Activated B cell treated with CpG ODN at 0.5 μM for 24 hours (primary cell): Measurements from ENCODE around the gene CCNF. TPM values are rescaled to one million over a fixed set of nuclear protein-coding genes. Genes with fewer than 3 reads are reported as not detected.

Source experiments
- ATAC-seq: fragments of 200-7000 bp; cut with Tn5 transposase; one replicate; pipeline ENCODE4 v1.10.0; 2021; ENCODE audit warnings: low read depth, mild to moderate bottlenecking, moderate library complexity
- CTCF ChIA-PET: fragments of 350-600 bp; sonication (Branson Sonifier 250); formaldehyde crosslinking; loops from one replicate; lab custom pipeline; 2021; ENCODE audit warnings: antibody characterized with exemption; lab: Charles Lee
- POLR2A ChIA-PET: fragments of 350-600 bp; sonication (Branson Sonifier 250); formaldehyde crosslinking; loops from one replicate; lab custom pipeline; 2021; ENCODE audit warnings: antibody characterized with exemption; lab: Charles Lee
- DNase-seq: peaks from one replicate; pipeline ENCODE4 v3.0.0; 2022
- H3K27ac Mint-ChIP-seq: one replicate; pipeline ENCODE4 v1.8.0; 2020; ENCODE audit warnings: mixed read lengths
- H3K27me3 Mint-ChIP-seq: one replicate; pipeline ENCODE4 v1.8.0; 2021; ENCODE audit warnings: mixed read lengths
- H3K36me3 Mint-ChIP-seq: one replicate; pipeline ENCODE4 v1.8.0; 2021; ENCODE audit warnings: low read depth, mixed read lengths
- H3K4me1 Mint-ChIP-seq: one replicate; pipeline ENCODE4 v1.8.0; 2021; ENCODE audit warnings: mixed read lengths
- H3K4me3 Mint-ChIP-seq: one replicate; pipeline ENCODE4 v1.8.0; 2020; ENCODE audit warnings: mild to moderate bottlenecking, mixed read lengths
- H3K9me3 Mint-ChIP-seq: one replicate; pipeline ENCODE4 v1.8.0; 2020; ENCODE audit warnings: mixed read lengths
- CTCF ChIP-seq: fragments of 200-600 bp; IDR thresholded peaks from one replicate; pipeline ENCODE4 v1.8.0; 2022; ENCODE audit warnings: antibody characterized with exemption, mild to moderate bottlenecking
- intact Hi-C: fragments of 100-400 bp; cut with micrococcal nuclease; formaldehyde crosslinking; loops from one replicate; pipeline ENCODE4 v1.15.1; 2024
- total RNA-seq: library from RNA; stranded (reverse); gene quantifications from 2 replicates; pipeline ENCODE4 v1.2.3, GENCODE V29; 2022

CCNF gene
- total RNA-seq, 1 donor from 2014 or later: 5.5 TPM

- Mint-ChIP-seq H3K27me3 (no peaks in the 10 kb centered on the region), H3K9me3 (no peaks in the 10 kb centered on the region), H3K4me1 (peaks cover 3% of the 10 kb centered on the region), H3K36me3 (peaks cover 17% of the 10 kb centered on the region), H3K4me3 (no peak overlapping the region), H3K27ac (no peak overlapping the region)
- ChIA-PET CTCF (no interaction called here), POLR2A (no interaction called here)
- intact Hi-C loops: no loop called here
- TF ChIP-seq CTCF: no peak
- no peak for ATAC-seq
- DNase-seq: no peak
Measured at GRCh38 chr16:2497116-2497630, 67.9 kb downstream of the CCNF start.

- ATAC-seq: no peak
- intact Hi-C loops: no loop called here
- Mint-ChIP-seq H3K27me3 (no peaks in the 10 kb centered on the region), H3K9me3 (no peaks in the 10 kb centered on the region), H3K27ac (no peak overlapping the region), H3K4me1 (peaks cover 3% of the 10 kb centered on the region), H3K36me3 (peaks cover 17% of the 10 kb centered on the region), H3K4me3 (no peak overlapping the region)
- no peak for DNase-seq
- ChIA-PET POLR2A (no interaction called here), CTCF (no interaction called here)
- no peak for TF ChIP-seq CTCF
Measured at GRCh38 chr16:2497695-2498484, 68.6 kb downstream of the CCNF start.

- H3K27ac Mint-ChIP-seq: no peak overlapping the region
- no peak for DNase-seq
- ATAC-seq: no peak
- no peaks in the 10 kb centered on the region for H3K27me3 Mint-ChIP-seq
- H3K9me3 Mint-ChIP-seq: no peaks in the 10 kb centered on the region
- TF ChIP-seq CTCF: no peak
- peaks cover 17% of the 10 kb centered on the region for H3K36me3 Mint-ChIP-seq
- CTCF ChIA-PET: no interaction called here
- intact Hi-C loops: no loop called here
- POLR2A ChIA-PET: no interaction called here
- peaks cover 3% of the 10 kb centered on the region for H3K4me1 Mint-ChIP-seq
- H3K4me3 Mint-ChIP-seq: no peak overlapping the region
Measured at GRCh38 chr16:2498531-2499253, 69.4 kb downstream of the CCNF start.

GRCh38 chr16:2499454-2499853 lies 70.2 kb downstream of the CCNF start:
- ChIA-PET POLR2A (interaction anchor here (1.4 kb wide), 1 partner anchor 344 kb away, joined by 4 read pairs; the partner anchor contains the start of gene TRAF7), CTCF (interaction anchor here (2.5 kb wide), 1 partner anchor 305 kb away, joined by 17 read pairs; no protein-coding TSS in a partner anchor)
- H3K27me3 Mint-ChIP-seq: no peaks in the 10 kb centered on the region
- no peaks in the 10 kb centered on the region for H3K9me3 Mint-ChIP-seq
- intact Hi-C loops: no loop called here
- TF ChIP-seq CTCF: no peak
- ATAC-seq (no peak), DNase-seq (no peak)
- H3K4me1 Mint-ChIP-seq: peaks cover 3% of the 10 kb centered on the region
- H3K36me3 Mint-ChIP-seq: peaks cover 17% of the 10 kb centered on the region
- no peak overlapping the region for H3K27ac Mint-ChIP-seq
- no peak overlapping the region for H3K4me3 Mint-ChIP-seq
